ENCODE data around the gene PDIA3.
"Not testable (repeated sequence)": the region's sequence is repeated elsewhere in the genome, so short reads cannot be mapped to it uniquely, and the experiment has no call there.

The PDIA3 gene

DNA sequence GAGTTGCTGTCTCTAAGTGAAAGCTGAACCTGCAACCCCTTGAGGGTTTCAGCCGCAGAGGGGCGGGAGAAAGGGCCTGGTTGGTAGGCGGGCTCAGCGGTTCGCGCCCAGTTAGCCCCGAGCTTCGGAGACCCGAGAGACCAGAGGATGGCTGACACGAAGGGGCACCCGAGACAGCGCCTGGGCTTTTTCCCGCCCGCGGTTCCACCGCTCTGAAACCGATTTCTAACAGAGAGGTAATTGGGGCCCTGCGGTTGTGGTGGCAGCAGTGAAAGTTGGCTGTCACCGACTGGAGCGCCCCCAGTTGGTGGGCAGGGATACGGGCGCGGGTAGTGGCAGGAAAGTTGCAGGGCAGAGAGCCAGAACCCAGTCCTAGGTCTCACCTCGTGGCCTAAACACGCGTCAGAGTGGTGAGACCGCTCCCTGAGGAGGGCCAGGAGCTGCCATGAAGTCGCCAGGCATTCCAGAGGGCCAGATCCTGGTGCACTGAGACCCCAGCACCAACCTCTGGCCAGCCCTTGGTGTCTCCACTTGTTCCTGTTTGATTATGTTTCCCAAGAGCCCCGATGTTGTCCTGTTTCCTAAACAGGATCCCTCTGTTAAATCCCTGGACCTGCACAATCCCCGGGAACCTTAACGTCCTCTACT, 31.2 kb downstream of the PDIA3 start:
- DNase-seq = peak; percentile 49

DNA sequence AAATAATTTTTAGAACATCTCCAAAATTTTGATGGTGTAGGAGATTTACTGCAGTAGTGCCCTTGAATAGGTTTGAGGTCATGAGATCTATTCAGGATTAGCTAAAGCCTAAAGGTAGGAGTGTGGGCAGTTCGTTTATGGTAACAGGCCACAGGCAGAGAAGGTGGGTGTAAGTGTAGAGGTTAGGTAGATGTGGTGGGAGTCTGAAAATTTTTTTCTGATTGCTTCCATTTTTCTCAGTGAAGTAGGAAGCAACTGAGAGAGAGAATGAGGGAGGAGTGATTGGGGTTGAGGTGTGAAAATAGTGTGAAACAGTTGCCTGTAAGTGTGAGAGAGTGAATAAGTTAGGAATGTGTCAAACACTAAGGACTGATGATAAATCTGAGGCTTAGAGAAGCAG, 32.8 kb downstream of the PDIA3 start:
- DNase-seq = no peak

DNA sequence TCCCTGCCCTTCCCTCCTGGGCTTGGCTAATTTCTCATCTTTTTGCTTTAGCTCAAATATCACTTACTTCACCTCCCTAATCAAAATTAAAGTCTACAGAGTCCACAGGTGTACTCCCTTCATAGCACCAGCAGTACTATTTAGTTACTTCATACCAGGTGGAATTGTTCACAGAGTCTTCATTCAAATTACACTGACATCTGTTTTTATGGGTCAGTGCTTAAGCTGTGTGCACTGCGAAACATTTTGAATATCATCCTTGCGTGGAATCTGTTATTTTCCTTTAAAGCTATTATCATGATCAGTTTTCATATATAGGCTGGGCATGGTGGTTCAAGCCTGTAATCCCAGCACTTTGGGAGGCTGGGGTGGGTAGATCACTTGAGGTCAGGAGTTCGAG, 43.2 kb downstream of the PDIA3 start:
- DNase-seq = no peak

DNA sequence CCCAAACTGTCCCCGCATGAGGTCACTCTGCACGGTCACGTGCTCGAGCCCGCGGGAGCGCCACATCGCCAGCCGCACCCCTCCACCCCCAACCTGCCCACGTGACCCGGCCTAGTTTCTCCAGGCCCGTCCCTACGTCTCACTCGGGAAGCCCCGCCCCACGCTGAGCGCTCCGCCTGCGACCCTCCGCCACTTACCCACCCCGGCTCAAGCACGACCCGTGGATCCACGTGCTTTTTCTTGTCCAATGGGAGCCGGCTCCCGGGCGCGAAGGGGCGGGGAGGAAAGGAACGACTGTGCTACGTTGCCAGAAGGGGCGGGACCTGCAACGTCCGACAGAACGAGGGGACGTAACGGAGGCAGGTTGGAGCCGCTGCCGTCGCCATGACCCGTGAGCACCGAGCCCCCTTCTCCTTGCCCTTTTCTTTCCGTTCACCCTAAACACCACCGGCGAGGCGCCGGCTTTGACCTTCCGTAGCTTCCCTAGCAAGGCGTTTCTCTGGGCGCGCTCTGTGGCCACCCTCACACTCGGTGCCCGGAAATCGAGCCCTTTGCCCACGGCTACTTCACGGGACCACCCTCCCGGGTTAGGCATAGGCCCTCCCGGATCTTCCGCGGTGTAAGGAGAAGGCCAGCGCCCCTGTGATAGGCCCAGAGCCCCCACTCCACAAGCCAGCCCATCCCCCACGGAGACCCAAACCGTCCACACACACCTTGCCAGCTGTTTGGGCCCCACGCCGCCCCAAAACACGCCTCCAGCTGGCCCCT, 45.9 kb downstream of the PDIA3 start, which contains the start of gene SERF2:
TSS of gene SERF2 (plus strand) at position 328 of the 768 bp plus-strand sequence. CDS start at position 385, 57 bp downstream.
- DNase-seq = peak; percentile 83

DNA sequence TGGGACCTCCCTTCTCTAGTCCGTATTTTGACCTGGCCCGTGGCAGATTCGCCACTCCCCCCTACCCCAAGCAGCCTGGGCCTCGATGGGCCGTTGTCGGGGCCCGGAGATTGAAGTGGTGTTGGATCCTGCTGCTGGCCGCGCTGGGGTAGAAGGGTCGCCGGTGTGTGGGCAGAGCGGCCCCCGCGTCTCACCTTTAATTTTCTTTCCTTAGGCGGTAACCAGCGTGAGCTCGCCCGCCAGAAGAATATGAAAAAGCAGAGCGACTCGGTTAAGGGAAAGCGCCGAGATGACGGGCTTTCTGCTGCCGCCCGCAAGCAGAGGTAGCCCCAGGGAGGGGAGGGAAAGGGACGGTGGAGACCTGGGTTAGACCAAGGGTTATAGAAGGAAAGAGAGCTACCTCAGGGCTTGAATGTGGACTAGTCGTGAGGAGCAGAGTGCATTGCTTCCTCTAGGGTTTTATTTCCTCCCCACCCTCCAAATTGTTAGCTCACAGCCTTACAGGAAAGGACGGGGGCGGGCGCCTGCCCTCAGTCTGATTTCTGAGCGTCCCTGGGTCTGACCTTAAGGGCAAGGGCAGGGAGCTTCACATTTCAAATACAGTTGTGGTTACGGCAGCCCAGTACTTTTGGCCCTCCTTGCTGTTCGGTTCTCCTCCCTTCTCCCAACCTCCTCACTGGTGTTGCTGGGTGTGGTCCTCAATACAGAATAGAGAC, 46.7 kb downstream of the PDIA3 start:
- DNase-seq = no peak

DNA sequence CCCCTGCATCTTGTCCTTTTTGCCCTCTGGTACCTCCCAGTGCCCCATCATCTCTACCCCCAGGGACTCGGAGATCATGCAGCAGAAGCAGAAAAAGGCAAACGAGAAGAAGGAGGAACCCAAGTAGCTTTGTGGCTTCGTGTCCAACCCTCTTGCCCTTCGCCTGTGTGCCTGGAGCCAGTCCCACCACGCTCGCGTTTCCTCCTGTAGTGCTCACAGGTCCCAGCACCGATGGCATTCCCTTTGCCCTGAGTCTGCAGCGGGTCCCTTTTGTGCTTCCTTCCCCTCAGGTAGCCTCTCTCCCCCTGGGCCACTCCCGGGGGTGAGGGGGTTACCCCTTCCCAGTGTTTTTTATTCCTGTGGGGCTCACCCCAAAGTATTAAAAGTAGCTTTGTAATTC, 47.4 kb downstream of the PDIA3 start:
- no peak for DNase-seq

DNA sequence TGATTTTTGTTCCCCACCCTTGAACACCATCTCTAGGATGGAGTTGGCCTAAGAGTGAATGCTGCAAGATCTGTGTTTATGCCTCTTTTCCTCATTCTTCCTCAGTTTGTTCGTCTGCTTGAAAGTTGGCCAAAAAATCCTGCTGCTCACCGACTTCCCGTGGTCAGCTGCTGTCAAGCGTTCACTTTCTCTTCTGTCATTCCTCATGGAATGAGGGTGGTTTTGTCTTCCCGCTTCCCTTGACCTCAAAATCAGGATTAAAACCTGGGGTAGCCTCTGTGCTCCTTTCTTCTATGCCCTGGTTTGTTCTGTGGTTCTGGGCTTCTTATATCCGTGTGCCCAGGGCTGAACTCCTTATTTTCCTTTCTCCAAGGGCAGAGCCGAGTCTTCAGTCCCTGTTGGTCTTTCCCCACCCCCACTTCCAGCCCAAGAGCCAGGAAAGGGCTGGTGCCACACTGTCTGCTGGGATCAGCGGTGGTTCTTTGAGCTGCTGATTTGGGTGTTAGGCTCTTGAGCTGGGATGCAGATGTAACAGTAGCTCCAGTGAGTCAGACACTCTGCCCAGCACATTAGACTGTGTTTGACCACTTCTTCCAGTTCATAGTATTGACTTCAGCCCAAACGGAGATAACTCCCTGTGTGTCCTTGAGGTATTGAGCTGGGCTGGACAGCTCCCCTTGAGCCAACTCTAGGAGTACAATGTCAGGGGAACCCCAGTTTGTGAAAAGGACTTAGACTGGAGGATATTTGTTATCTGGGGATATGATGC, 48.2 kb downstream of the PDIA3 start:
- DNase-seq = no peak

DNA sequence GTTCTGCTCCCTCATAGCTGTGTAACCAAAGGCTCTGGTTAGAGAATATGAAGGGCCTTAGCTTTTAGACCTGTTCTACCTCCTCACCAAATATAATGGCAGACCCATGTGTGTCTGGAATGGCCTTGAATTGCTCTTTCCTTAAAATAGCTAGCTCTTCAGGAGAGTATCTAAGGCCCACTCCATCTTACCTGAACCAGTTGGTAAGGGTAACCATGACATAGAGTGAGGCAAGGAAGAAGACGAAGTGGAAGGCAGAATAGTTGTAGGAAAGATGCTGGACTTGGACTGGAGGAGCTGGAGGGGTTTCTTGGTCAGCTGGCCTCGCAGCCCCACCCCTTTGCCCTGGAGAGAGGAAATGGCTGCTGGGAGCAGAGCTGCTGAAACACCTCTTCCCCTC, 49.0 kb downstream of the PDIA3 start:
- DNase-seq = no peak

DNA sequence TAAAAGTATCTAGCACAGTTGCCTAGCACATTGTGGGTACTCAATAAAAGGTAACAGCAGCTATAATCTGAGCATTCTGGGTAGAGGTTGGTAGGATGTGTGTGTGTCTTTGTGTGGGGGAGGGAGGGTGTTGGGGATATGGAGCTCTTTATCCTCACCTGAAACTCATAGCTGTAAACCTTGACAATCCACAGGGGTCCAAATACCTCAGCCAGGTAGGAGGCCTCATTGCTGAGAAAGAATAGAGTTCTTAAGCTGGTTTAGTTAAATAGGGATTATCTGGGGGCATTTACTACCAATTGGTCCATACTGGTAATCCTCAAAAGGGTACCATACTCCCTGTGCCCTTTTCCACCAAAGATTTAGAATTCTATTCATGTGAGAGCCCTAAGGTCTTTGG, 49.8 kb downstream of the PDIA3 start:
- no peak for DNase-seq

DNA sequence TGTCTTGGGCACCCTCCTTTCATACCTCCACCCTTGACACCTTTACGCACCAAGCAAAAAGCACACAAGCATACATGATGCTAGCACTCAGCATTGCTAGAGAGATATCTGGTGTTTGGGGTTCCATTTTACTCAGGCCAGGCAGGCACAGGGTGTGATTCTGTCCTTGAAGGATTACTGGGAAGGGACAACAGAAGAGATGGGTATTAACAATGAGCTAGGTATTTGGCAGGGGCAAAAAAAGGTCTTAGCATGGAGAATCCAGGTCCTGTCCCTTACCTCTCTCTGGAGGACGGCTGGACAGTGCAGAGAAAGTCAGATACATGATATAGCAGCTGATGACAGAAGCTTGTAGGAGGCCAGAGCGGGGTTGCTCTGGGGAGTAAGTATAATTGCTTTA, 50.3 kb downstream of the PDIA3 start:
- DNase-seq = no peak

DNA sequence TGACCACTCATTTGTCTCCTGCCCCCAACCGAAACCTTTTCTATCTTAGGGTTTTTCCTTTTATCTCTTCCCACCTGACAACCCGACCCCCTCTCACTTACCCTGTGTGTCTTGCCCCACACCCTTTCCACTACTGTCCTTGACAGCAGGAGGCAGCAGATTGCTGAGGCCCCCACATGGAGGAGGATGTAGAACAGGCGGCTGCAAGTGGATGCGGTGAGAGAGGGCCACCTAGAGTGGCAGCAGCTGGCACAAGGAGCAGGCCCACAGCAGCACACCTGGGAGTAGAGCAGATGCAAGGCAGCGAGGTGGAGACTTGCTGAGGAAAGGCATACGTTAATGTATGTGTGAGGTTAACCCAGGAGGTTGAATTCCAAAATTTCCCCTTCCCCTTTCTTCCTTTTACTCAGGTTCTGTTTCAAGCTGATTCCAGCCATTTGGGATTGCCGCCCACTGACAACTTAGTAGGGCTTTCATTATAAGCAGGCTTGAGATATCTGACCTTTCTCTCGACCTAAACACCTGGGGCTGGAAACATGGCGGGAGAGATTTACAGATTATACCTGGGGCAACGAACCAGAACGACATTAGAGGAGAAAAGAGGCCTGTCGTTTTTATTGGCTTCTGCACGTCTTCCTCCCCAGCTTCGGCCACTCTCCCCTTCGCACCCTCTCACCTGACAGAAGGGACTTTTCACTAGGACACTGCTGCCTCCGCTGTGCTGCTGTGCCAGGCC, 53.1 kb downstream of the PDIA3 start:
- DNase-seq = no peak

DNA sequence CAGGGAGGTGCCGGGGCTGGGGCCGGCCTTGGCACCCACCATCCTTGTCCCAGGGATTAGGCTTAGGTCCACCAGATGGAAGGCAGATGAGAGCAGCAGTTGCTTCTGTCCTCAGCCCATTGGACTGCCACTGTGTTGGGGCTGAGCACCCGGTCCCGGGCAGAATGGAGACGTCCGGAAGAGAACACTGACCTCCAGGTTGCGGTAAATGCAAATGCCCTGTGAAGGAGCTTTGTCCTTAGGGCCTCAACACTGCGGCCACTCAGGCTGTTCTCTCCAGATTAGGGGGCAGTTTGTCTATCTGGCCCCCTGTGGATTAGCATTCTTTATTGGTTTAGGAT, 53.7 kb downstream of the PDIA3 start, which contains the start of gene SERINC4:
TSS of gene SERINC4 (minus strand) at position 276 of the 341 bp plus-strand sequence. CDS start at position 42, 234 bp downstream.
- DNase-seq = no peak

DNA sequence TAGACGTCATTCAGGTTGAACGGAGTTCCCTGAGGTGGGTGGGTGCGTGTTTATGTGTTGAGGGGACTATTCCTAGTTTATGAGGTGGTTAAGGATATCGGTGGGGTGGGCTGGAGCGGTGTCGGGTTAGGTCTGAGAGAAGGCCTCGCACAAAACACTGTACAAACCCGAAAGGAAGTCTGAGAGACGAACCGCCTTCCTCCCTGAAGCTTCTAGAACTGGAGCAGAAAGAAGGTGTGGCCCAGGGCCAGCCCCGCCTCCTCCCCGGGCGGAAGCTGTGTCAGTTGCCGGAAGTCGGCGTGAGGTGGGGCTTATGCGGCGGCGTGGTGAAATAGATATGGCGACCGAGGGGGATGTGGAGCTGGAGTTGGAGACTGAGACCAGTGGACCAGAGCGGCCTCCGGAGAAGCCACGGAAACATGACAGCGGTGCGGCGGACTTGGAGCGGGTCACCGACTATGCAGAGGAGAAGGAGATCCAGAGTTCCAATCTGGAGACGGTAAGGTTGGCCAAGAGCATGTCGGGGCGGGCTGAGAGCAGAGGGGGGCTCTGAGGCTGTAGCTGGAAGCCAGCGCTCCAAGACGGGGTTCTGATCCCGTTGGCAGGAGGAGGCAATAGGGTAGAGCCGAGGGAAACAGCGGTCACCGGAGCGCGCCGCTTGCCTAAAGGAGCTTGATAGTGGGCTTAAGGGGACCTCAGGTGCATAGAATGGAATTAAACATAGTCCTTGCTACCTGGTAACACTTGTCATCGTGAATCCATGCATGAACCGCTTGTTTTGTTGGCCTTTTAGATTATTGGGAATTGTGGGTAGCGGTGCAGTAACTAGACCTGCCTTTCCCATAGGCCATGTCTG, 54.3 kb downstream of the PDIA3 start, which contains the start of gene HYPK:
TSS of gene HYPK (plus strand) at position 314 of the 856 bp plus-strand sequence. CDS start at position 338, 24 bp downstream.
- DNase-seq = peak; percentile 38

DNA sequence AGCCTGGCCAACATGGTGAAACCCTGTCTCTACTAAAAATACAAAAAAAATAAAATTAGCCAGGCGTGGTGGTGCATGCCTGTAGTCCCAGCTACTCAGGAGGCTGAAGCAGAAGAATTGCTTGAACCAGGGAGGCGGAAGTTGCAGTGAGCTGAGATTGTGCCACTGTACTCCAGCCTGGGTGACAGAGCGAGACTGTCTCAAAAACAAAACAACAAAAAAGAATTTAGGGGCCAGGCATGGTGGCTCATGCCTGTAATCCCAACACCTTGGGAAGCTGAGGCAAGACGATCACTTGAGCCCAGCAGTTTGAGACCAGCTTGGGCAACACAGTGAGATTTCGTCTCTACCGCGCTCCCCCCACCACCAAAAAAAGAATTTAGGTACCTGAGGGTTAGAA, 56.4 kb downstream of the PDIA3 start:
- DNase-seq = not testable (repeated sequence)

DNA sequence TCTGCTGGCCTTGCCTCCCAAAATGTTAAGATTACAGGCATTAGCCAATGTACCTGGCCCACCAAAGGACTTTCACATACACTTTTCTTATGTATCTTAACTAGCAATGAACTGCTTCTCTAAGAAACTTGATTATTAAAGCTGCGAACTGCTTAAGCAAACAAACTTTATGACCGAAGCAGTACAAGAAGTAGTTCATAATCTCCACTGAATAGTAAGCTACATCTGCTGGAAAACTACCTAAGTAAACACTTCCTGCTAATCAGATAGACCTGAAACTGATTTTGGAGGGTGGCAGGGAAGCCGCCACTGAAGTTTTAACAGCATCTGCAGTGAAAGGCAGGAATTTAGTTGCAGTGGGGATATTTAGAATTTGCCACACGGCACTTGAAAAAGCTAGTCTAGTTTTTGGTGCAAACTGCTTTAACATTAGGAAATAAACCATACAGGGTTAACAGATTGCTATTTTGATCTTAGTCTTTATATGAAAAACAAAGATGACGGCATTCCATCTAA, 62.3 kb downstream of the PDIA3 start:
- DNase-seq = no peak

DNA sequence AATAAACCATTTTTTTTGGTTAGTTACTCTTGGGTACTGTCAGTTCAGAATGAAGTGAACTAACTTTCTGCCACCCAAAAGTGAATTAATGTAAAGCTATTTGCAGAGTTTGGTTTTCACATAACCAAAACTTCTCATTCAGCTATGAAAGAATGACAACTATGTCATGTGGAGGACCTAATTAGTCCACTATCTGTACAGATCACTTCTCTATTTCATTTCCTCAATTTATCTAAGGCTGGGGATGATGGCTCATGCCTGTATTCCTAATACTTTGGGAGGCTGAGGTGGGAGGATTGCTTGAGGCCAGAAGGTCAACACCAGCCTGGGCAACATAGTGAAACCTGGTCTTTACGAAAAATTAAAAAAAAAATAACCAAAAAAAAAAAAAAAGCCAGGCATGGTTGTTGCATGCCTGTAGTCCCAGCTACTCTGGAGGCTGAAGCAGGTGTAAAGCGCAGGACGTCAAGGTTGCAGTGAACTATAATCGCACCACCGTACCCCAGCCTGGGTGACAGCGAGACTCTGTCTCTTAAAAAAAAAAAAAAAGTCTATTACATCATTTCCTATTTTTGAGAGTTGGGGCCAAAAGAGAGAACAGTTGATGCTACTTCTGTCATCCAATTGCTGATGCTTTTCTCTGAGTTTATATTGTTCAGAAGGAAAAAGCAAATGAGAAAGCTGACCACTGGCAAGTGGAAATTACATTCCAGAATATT, 62.9 kb downstream of the PDIA3 start:
- no peak for DNase-seq

DNA sequence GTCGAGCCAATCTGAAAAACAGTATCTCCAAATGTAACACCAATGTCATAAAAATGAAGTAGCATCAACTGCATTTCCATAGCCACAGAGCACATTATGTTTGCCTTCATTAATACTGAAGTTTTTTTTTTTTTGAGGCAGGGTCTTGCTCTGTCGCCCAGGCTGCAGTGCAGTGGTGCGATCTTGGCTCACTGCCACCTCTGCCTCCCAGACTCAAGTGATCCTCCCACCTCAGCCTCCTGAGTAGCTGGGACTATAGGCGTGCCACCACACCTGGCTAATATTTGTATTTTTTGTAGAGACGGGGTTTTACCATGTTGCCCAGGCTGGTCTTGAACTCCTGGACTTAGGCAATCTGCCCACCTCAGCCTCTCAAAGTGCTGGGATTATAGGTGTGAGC, 68.8 kb downstream of the PDIA3 start:
- DNase-seq = not testable (repeated sequence)

DNA sequence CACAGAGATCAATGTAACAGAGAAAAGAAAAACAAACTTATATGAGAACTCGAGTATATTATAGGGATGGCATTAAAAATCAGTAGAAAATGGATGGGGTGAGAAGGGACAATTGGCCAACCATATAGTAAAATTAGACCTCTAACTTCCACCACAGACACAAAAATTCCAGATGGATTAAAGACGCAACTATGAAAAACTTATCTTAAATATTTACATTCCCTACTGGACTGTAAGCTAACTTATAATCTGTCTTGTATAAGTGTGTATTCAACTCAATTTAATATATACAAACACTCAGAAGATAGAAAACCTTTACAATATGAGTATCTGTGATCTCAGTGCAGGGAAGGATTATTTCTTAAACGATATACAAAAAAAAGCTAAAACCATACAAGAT, 75.3 kb downstream of the PDIA3 start:
- no peak for DNase-seq

All from NCI-H748 treated with DMSO at 0.1 percent for 48 hours (cell line).